Hematopoietic multipotent progenitor cell treated with erythropoietin and hydrocortisone succinate and interleukin-3 and kit ligand, for 6 days (in vitro differentiated cells): Measurements from ENCODE around the gene ZNF496.
"Not testable (repeated sequence)": the region's sequence is repeated elsewhere in the genome, so short reads cannot be mapped to it uniquely, and the experiment has no call there.

ENCODE experiments used
- DNase-seq: peaks from one replicate; pipeline ENCODE4 v3.0.0-alpha.2; 2015

Gene ZNF496

GRCh38 chr1:247358920-247359319, 27.3 kb upstream of the ZNF496 start:
- no peak for DNase-seq

- no peak for DNase-seq
Measured at GRCh38 chr1:247357781-247358211, 26.1 kb upstream of the ZNF496 start.

GRCh38 chr1:247357052-247357780, 25.5 kb upstream of the ZNF496 start:
- DNase-seq = no peak

- not testable (repeated sequence) for DNase-seq
Measured at GRCh38 chr1:247355160-247355559, 23.5 kb upstream of the ZNF496 start.

GRCh38 chr1:247352175-247352574, 20.5 kb upstream of the ZNF496 start:
- DNase-seq = peak; percentile 50

- no peak for DNase-seq
Measured at GRCh38 chr1:247350587-247350986, 18.9 kb upstream of the ZNF496 start.

GRCh38 chr1:247347477-247348222, 16.0 kb upstream of the ZNF496 start:
- peak; percentile 81 for DNase-seq

GRCh38 chr1:247345881-247346280, 14.2 kb upstream of the ZNF496 start:
- no peak for DNase-seq

GRCh38 chr1:247343801-247344200, 12.1 kb upstream of the ZNF496 start:
- no peak for DNase-seq

GRCh38 chr1:247338723-247339275, 7.1 kb upstream of the ZNF496 start:
- no peak for DNase-seq

- DNase-seq = no peak
Measured at GRCh38 chr1:247337961-247338360, 6.3 kb upstream of the ZNF496 start.

- no peak for DNase-seq
Measured at GRCh38 chr1:247337250-247337746, 5.6 kb upstream of the ZNF496 start.

- no peak for DNase-seq
Measured at GRCh38 chr1:247336390-247336789, 4.7 kb upstream of the ZNF496 start.

GRCh38 chr1:247335882-247336281, 4.2 kb upstream of the ZNF496 start:
- DNase-seq = peak; percentile 41

- no peak for DNase-seq
Measured at GRCh38 chr1:247334378-247335133, 2.9 kb upstream of the ZNF496 start.

GRCh38 chr1:247332623-247333361, 1.1 kb upstream of the ZNF496 start:
- DNase-seq = peak; percentile 44

GRCh38 chr1:247332215-247332622, 552 bp upstream of the ZNF496 start:
- DNase-seq = peak; percentile 64

GRCh38 chr1:247331172-247331524, 519 bp downstream of the ZNF496 start:
- peak; percentile 85 for DNase-seq

GRCh38 chr1:247330548-247331171, 1.0 kb downstream of the ZNF496 start:
- DNase-seq = no peak

GRCh38 chr1:247329097-247329617, 2.5 kb downstream of the ZNF496 start:
- DNase-seq = no peak

- DNase-seq = no peak
Measured at GRCh38 chr1:247328311-247328710, 3.4 kb downstream of the ZNF496 start.
